OCI-LY1 (cell line): ENCODE data around the gene ARFGEF2.

Experiments
- EZH2 ChIP-seq: fragments of 200-600 bp; sonication (generic), shearing (Covaris generic); IDR thresholded peaks from 2 replicates; pipeline ENCODE4 v1.8.0; 2017; ENCODE audit warnings: borderline replicate concordance, mixed run types, mild to moderate bottlenecking, antibody characterized with exemption, low read length, moderate library complexity, mixed read lengths
- TF ChIP-seq, protein P1 (sequence below): fragments of 200-600 bp; sonication (generic), shearing (Covaris generic); IDR thresholded peaks from 2 replicates; pipeline ENCODE4 v1.5.1; 2017; ENCODE audit warnings: mild to moderate bottlenecking, antibody characterized with exemption, low read length, moderate library complexity, mixed read lengths

GRCh38 chr20:48909910-48910309 lies 11.6 kb upstream of the ARFGEF2 start:
- TF ChIP-seq, protein P1, sequence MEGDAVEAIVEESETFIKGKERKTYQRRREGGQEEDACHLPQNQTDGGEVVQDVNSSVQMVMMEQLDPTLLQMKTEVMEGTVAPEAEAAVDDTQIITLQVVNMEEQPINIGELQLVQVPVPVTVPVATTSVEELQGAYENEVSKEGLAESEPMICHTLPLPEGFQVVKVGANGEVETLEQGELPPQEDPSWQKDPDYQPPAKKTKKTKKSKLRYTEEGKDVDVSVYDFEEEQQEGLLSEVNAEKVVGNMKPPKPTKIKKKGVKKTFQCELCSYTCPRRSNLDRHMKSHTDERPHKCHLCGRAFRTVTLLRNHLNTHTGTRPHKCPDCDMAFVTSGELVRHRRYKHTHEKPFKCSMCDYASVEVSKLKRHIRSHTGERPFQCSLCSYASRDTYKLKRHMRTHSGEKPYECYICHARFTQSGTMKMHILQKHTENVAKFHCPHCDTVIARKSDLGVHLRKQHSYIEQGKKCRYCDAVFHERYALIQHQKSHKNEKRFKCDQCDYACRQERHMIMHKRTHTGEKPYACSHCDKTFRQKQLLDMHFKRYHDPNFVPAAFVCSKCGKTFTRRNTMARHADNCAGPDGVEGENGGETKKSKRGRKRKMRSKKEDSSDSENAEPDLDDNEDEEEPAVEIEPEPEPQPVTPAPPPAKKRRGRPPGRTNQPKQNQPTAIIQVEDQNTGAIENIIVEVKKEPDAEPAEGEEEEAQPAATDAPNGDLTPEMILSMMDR, result no peak
- no peak for TF ChIP-seq EZH2
